HepG2 (cell line): ENCODE results near the gene URI1. TPM values are rescaled to one million over a fixed set of nuclear protein-coding genes. Genes with fewer than 3 reads are reported as not detected.

Experiments used
- ATAC-seq: fragments of 200-7000 bp; cut with Tn5 transposase; 3 replicates; pipeline ENCODE4 v1.9.1; 2020; ENCODE audit warnings: mild to moderate bottlenecking, moderate library complexity
- BruUV-seq: library from RNA; stranded (reverse); fragments of 400-500 nt; replicated peaks from 2 replicates; lab custom pipeline; 2021; lab: Mats Ljungman, UMichigan
- CTCF ChIA-PET: fragments of 300-600 bp; formaldehyde crosslinking; extraction: SDS; loops from one replicate; lab custom pipeline; 2021; ENCODE audit warnings: low total read pairs, inconsistent platforms, low intra/inter-chr PET ratio; lab: Yijun Ruan, JAX
- POLR2A ChIA-PET: fragments of 350-600 bp; sonication (Branson Sonifier 250); formaldehyde crosslinking; loops from one replicate; lab custom pipeline; 2020; ENCODE audit warnings: antibody characterized with exemption, inconsistent platforms; lab: Yijun Ruan, JAX
- DNase-seq: peaks from one replicate; pipeline ENCODE4 v3.0.0-alpha.2; 2015; ENCODE audit warnings: low spot score
- FAIRE-seq: peaks from 3 replicates; lab custom pipeline; 2011; peaks lifted over from hg19 to GRCh38; lab: Jason Lieb, UNC
- H2AFZ ChIP-seq: one replicate; pipeline ENCODE4 v1.6.1; 2011; ENCODE audit warnings: low read length, inconsistent platforms
- H3K27ac ChIP-seq: fragments of 300-600 bp; 3 replicates; pipeline ENCODE4 v1.8.0; 2011; ENCODE audit warnings: mixed run types, mild to moderate bottlenecking, mixed read lengths, low read length, inconsistent platforms; ENCODE audit not compliant: insufficient read depth; ENCODE audit errors: extremely low read length
- H3K27me3 ChIP-seq, 2 experiments: fragments of 200-600 bp in 1 of 2; 2 replicates in 1 of 2; 3 replicates in 1 of 2; pipeline versions ENCODE4 v1.6.0 to v1.8.0; 2011; ENCODE audit warnings: low read length in 2 of 2, mild to moderate bottlenecking in 2 of 2, moderate library complexity in 2 of 2, inconsistent platforms in 1 of 2; ENCODE audit not compliant: insufficient read depth in 2 of 2, control insufficient read depth in 1 of 2
- H3K36me3 ChIP-seq, 2 experiments: fragments of 200-600 bp in 1 of 2; replicated peaks in 1 of 2; 2 replicates in 1 of 2; 3 replicates in 1 of 2; pipeline versions ENCODE4 v1.5.1 to v1.8.0; 2011; ENCODE audit warnings: low read length in 2 of 2, inconsistent platforms in 1 of 2; ENCODE audit not compliant: insufficient read depth in 2 of 2, control insufficient read depth in 1 of 2
- H3K4me1 ChIP-seq: 2 replicates; pipeline ENCODE4 v1.5.1; 2012; ENCODE audit warnings: low read length, inconsistent platforms; ENCODE audit not compliant: insufficient read depth
- H3K4me2 ChIP-seq: 2 replicates; pipeline ENCODE4 v1.6.0; 2011; ENCODE audit warnings: low read depth, low read length, inconsistent platforms
- H3K4me3 ChIP-seq, 3 experiments: fragments of 200-600 bp in 1 of 3; sonication (generic), shearing (Covaris generic) in 1 of 3; replicated peaks in 1 of 3; 2 replicates each; pipeline ENCODE4 v1.5.1; 2011 to 2016; ENCODE audit warnings: low read length in 3 of 3, inconsistent platforms in 2 of 3, low read depth in 2 of 3, mild to moderate bottlenecking in 2 of 3, control low read depth in 1 of 3, mixed read lengths in 1 of 3; ENCODE audit not compliant: insufficient read depth in 1 of 3
- H3K79me2 ChIP-seq: one replicate; pipeline ENCODE4 v1.6.1; 2011; ENCODE audit warnings: low read length, inconsistent platforms; ENCODE audit not compliant: insufficient read depth
- H3K9ac ChIP-seq: 2 replicates; pipeline ENCODE4 v1.6.0; 2011; ENCODE audit warnings: mild to moderate bottlenecking, low read depth, low read length, inconsistent platforms; ENCODE audit not compliant: insufficient read depth
- H3K9me3 ChIP-seq: 2 replicates; pipeline ENCODE4 v1.5.1; 2012; ENCODE audit warnings: mild to moderate bottlenecking, low read length
- H4K20me1 ChIP-seq: 2 replicates; pipeline ENCODE4 v1.6.0; 2011; ENCODE audit warnings: inconsistent platforms, mild to moderate bottlenecking, low read length, moderate library complexity; ENCODE audit not compliant: insufficient read depth
- DNMT3B ChIP-seq: conservative IDR thresholded peaks from 2 replicates; pipeline ENCODE4 v1.6.1; 2016; ENCODE audit warnings: missing biosample characterization, control low read depth
- FLYWCH1 ChIP-seq: sonication (generic); formaldehyde crosslinking; IDR thresholded peaks from 2 replicates; pipeline ENCODE4 v1.8.1; 2023; ENCODE audit warnings: mild to moderate bottlenecking, missing genetic modification reagents
- U2AF1 ChIP-seq: fragments of 200-400 bp; formaldehyde crosslinking; optimal IDR thresholded peaks from 2 replicates; pipeline ENCODE3; 2017; ENCODE audit warnings: mild to moderate bottlenecking, low read depth, low read length
- ZNF180 ChIP-seq: sonication (generic); formaldehyde crosslinking; IDR thresholded peaks from 2 replicates; pipeline ENCODE4 v1.4.0; 2020; ENCODE audit warnings: low read depth, missing genetic modification reagents, borderline replicate concordance
- ZSCAN22 ChIP-seq: sonication (generic); formaldehyde crosslinking; IDR thresholded peaks from 2 replicates; pipeline ENCODE4 v1.4.0; 2020; ENCODE audit warnings: mild to moderate bottlenecking, missing genetic modification reagents
- whole genome bisulfite sequencing: methylation state at CpG from one replicate; pipeline ENCODE4 v1.1.6; 2017; ENCODE audit warnings: low lambda C conversion rate; 5-methylcytosine and 5-hydroxymethylcytosine counted together
- in situ Hi-C: cut with HindIII; loops from 2 replicates; pipeline ENCODE4 v1.10.0; 2017; ENCODE audit warnings: low pct_unique_long_range_greater_than_20kb; ENCODE audit not compliant: extremely low pct_ligation_motif_present
- intact Hi-C: fragments of 100-400 bp; cut with micrococcal nuclease; formaldehyde crosslinking; loops from one replicate; pipeline ENCODE4 v1.10.0; 2022; ENCODE audit not compliant: unreplicated experiment
- polyA plus RNA-seq, 8 experiments: library from polyadenylated mRNA; depleted of rRNA in 3 of 8; stranded (reverse) in 7 of 8; unstranded in 1 of 8; fragments of >200 nt; fragmentation: Illumina TruSeq in 4 of 8; extraction: Trizol in 4 of 8; gene quantifications; 2 replicates each; pipeline versions ENCODE4 v1.2.1 to v1.2.3, GENCODE V29; 2011 to 2016; ENCODE audit warnings: low read depth in 4 of 8, missing spikeins in 1 of 8, mixed read lengths in 1 of 8; ENCODE audit not compliant: insufficient read depth in 1 of 8
- total RNA-seq, 5 experiments: library from RNA; depleted of rRNA; stranded (reverse); fragments of >200 nt; fragmentation: Illumina TruSeq; extraction: Trizol; gene quantifications; 2 replicates each; pipeline ENCODE4 v1.2.3, GENCODE V29; 2016; ENCODE audit warnings: low read depth in 1 of 5
- TF ChIP-seq, protein P1 (sequence below): sonication (generic); formaldehyde crosslinking; IDR thresholded peaks from 2 replicates; pipeline ENCODE4 v1.8.1; 2023; ENCODE audit warnings: mild to moderate bottlenecking, moderate library complexity, missing genetic modification reagents
- TF ChIP-seq, protein P2 (sequence below): IDR thresholded peaks from 2 replicates; pipeline ENCODE4 v1.6.1; 2016; ENCODE audit warnings: missing compliant biosample characterization, missing genetic modification reagents, borderline replicate concordance
- TF ChIP-seq, protein P3 (sequence below): IDR thresholded peaks from 2 replicates; pipeline ENCODE4 v1.6.1; 2016; ENCODE audit warnings: low read depth, control low read depth
- TF ChIP-seq, protein P4 (sequence below): sonication (generic); formaldehyde crosslinking; IDR thresholded peaks from one replicate; pipeline ENCODE4 v1.5.1; 2020; ENCODE audit warnings: mild to moderate bottlenecking, missing genetic modification reagents; ENCODE audit errors: not compliant biosample characterization

The URI1 gene
- total and polyA plus RNA-seq, 2 of the 13 experiments (the other 11 are each of a cell fraction or from before 2014, with no cell fraction given) = 43.6 to 67.9 TPM

DNA sequence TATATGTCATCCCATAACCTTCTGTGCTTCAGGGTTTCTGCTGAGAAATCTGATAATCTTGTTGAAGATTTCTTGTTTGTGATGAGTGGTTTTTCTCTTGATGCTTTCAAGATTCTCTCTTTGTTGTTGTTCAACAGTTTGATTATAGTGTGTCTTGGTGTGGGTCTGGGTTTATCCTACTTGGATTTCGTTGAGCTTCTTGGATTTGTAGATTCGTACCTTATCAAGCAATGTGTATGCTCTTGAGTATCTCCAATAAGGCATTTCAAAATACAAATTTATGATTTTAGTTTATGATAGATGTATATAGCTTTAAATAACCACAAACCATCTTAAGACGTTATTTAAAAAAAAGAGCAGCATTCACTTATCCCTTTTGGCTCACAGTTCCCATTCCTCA is 57.5 kb downstream of the URI1 start:
- DNase-seq (no peak), FAIRE-seq (no peak), ATAC-seq (no peak)
- no peak for TF ChIP-seq DNMT3B (CRISPR knock-in tag)
- TF ChIP-seq, protein P1, sequence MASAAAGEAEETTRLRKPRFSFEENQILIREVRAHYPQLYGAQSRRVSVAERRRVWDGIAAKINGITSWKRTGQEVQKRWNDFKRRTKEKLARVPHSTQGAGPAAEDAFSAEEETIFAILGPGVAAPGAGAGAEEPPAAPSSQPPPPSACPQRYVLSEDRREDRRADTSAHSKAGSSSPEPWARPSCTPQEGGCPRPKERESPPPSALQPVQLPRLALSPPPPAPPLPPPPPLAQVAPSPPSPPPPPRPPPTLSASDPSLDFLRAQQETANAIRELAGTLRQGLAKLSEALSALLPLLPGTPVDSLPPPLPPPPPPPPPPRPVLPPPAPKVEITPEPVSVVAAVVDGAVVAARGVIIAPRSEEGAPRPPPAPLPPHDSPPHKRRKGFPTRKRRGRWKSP (CRISPR knock-in tag) = no peak
- TF ChIP-seq, protein P2, sequence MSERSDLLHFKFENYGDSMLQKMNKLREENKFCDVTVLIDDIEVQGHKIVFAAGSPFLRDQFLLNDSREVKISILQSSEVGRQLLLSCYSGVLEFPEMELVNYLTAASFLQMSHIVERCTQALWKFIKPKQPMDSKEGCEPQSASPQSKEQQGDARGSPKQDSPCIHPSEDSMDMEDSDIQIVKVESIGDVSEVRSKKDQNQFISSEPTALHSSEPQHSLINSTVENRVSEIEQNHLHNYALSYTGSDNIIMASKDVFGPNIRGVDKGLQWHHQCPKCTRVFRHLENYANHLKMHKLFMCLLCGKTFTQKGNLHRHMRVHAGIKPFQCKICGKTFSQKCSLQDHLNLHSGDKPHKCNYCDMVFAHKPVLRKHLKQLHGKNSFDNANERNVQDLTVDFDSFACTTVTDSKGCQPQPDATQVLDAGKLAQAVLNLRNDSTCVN = no peak
- no peak for TF ChIP-seq ZSCAN22 (CRISPR knock-in tag)
- no peak for TF ChIP-seq U2AF1
- TF ChIP-seq, protein P3, sequence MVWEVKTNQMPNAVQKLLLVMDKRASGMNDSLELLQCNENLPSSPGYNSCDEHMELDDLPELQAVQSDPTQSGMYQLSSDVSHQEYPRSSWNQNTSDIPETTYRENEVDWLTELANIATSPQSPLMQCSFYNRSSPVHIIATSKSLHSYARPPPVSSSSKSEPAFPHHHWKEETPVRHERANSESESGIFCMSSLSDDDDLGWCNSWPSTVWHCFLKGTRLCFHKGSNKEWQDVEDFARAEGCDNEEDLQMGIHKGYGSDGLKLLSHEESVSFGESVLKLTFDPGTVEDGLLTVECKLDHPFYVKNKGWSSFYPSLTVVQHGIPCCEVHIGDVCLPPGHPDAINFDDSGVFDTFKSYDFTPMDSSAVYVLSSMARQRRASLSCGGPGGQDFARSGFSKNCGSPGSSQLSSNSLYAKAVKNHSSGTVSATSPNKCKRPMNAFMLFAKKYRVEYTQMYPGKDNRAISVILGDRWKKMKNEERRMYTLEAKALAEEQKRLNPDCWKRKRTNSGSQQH (CRISPR knock-in tag) = no peak
- TF ChIP-seq, protein P4, sequence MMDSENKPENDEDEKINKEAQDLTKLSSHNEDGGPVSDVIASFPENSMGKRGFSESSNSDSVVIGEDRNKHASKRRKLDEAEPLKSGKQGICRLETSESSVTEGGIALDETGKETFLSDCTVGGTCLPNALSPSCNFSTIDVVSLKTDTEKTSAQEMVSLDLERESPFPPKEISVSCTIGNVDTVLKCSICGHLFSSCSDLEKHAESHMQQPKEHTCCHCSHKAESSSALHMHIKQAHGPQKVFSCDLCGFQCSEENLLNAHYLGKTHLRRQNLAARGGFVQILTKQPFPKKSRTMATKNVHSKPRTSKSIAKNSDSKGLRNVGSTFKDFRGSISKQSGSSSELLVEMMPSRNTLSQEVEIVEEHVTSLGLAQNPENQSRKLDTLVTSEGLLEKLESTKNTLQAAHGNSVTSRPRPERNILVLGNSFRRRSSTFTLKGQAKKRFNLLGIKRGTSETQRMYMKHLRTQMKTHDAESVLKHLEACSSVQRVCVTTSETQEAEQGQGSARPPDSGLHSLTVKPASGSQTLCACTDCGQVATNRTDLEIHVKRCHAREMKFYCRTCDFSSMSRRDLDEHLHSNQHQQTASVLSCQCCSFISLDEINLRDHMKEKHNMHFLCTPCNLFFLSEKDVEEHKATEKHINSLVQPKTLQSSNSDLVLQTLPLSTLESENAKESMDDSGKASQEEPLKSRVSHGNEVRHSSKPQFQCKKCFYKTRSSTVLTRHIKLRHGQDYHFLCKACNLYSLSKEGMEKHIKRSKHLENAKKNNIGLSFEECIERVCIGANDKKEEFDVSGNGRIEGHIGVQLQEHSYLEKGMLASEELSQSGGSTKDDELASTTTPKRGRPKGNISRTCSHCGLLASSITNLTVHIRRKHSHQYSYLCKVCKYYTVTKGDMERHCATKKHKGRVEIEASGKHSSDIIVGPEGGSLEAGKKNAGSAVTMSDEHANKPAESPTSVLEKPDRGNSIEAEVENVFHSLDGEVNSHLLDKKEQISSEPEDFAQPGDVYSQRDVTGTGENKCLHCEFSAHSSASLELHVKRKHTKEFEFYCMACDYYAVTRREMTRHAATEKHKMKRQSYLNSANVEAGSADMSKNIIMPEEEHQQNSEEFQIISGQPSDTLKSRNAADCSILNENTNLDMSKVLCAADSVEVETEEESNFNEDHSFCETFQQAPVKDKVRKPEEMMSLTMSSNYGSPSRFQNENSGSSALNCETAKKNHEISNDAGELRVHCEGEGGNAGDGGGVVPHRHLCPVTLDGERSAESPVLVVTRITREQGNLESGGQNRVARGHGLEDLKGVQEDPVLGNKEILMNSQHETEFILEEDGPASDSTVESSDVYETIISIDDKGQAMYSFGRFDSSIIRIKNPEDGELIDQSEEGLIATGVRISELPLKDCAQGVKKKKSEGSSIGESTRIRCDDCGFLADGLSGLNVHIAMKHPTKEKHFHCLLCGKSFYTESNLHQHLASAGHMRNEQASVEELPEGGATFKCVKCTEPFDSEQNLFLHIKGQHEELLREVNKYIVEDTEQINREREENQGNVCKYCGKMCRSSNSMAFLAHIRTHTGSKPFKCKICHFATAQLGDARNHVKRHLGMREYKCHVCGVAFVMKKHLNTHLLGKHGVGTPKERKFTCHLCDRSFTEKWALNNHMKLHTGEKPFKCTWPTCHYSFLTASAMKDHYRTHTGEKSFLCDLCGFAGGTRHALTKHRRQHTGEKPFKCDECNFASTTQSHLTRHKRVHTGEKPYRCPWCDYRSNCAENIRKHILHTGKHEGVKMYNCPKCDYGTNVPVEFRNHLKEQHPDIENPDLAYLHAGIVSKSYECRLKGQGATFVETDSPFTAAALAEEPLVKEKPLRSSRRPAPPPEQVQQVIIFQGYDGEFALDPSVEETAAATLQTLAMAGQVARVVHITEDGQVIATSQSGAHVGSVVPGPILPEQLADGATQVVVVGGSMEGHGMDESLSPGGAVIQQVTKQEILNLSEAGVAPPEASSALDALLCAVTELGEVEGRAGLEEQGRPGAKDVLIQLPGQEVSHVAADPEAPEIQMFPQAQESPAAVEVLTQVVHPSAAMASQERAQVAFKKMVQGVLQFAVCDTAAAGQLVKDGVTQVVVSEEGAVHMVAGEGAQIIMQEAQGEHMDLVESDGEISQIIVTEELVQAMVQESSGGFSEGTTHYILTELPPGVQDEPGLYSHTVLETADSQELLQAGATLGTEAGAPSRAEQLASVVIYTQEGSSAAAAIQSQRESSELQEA (CRISPR knock-in tag) = no peak
- no peak for TF ChIP-seq FLYWCH1 (CRISPR knock-in tag)
- no peak for TF ChIP-seq ZNF180 (CRISPR knock-in tag)
- Histone ChIP-seq H3K9me3 (peaks cover 14% of the 10 kb centered on the region; the same call in 1 of the 2 replicates), H3K4me3 (no peak overlapping the region), H3K79me2 (peaks cover 43% of the 10 kb centered on the region), H3K27ac (no peak overlapping the region), H2AFZ (no peak overlapping the region), H3K9ac (no peak overlapping the region), H3K36me3 (peaks cover 0 to 6% of the 10 kb centered on the region in 2 experiments; a peak in 2 of 5 replicates), H3K4me1 (peaks cover 9% of the 10 kb centered on the region; the same call in 1 of the 2 replicates), H3K27me3 (no peaks in the 10 kb centered on the region), H4K20me1 (no peaks in the 10 kb centered on the region), H3K4me2 (no peak overlapping the region)
- 96% methylated on average over 3 of the region's 3 CpGs for WGBS
- in situ Hi-C loops = no loop called here
- intact Hi-C loops = no loop called here
- no TSS peak for BruUV-seq
- POLR2A ChIA-PET = no interaction called here
- CTCF ChIA-PET = no interaction called here
